IMR-90 (cell line): ENCODE measurements around the gene ANKRD24. TPM values are rescaled to one million over a fixed set of nuclear protein-coding genes. Genes with fewer than 3 reads are reported as not detected.

Experiments
- ATAC-seq: fragments of 200-7000 bp; cut with Tn5 transposase; 2 replicates; pipeline ENCODE4 v1.9.1; 2020; ENCODE audit warnings: low read depth, mild to moderate bottlenecking, moderate library complexity
- BruUV-seq: library from RNA; stranded (reverse); fragments of 400-500 nt; replicated peaks from 2 replicates; lab custom pipeline; 2021; lab: Mats Ljungman, UMichigan
- CTCF ChIA-PET: fragments of 300-600 bp; formaldehyde crosslinking; extraction: SDS; loops from one replicate; lab custom pipeline; 2021; ENCODE audit warnings: antibody characterized with exemption; lab: Yijun Ruan, JAX
- POLR2A ChIA-PET: fragments of 300-600 bp; sonication (Branson Sonifier 250); formaldehyde crosslinking; loops from one replicate; lab custom pipeline; 2022; ENCODE audit warnings: antibody characterized with exemption; ENCODE audit not compliant: unreplicated experiment; lab: Charles Lee
- DNase-seq: peaks from one replicate; pipeline ENCODE4 v3.0.0; 2013
- H2AFZ ChIP-seq: replicated peaks from 2 replicates; pipeline ENCODE3; 2013; ENCODE audit warnings: low read length, mild to moderate bottlenecking; ENCODE audit not compliant: poor library complexity
- H2AK5ac ChIP-seq: 2 replicates; pipeline ENCODE4 v1.6.1; 2013; ENCODE audit warnings: low read depth, low read length, inconsistent platforms
- H2AK9ac ChIP-seq: replicated peaks from 2 replicates; pipeline ENCODE3; 2013; ENCODE audit warnings: mild to moderate bottlenecking, low read depth, low read length, moderate library complexity; ENCODE audit not compliant: poor library complexity
- H2BK120ac ChIP-seq: 2 replicates; pipeline ENCODE4 v1.6.1; 2013; ENCODE audit warnings: low read depth, low read length, inconsistent platforms
- H2BK15ac ChIP-seq: 3 replicates; pipeline ENCODE4 v1.6.1; 2013; ENCODE audit warnings: low read depth, low read length, inconsistent platforms
- H2BK20ac ChIP-seq: 2 replicates; pipeline ENCODE4 v1.6.1; 2013; ENCODE audit warnings: low read depth, mild to moderate bottlenecking, inconsistent platforms, low read length, moderate library complexity
- H2BK5ac ChIP-seq: 2 replicates; pipeline ENCODE4 v1.6.1; 2013; ENCODE audit warnings: mild to moderate bottlenecking, low read depth, low read length, inconsistent platforms; ENCODE audit not compliant: poor library complexity, severe bottlenecking
- H3K14ac ChIP-seq: replicated peaks from 2 replicates; pipeline ENCODE4 v1.6.1; 2013; ENCODE audit warnings: low read depth, low read length, inconsistent platforms
- H3K18ac ChIP-seq: 2 replicates; pipeline ENCODE4 v1.6.1; 2013; ENCODE audit warnings: low read depth, low read length, control low read depth
- H3K23ac ChIP-seq: 2 replicates; pipeline ENCODE4 v1.6.1; 2013; ENCODE audit warnings: low read depth, low read length, inconsistent platforms
- H3K27ac ChIP-seq: 2 replicates; pipeline ENCODE4 v1.5.1; 2013; ENCODE audit warnings: mild to moderate bottlenecking, control low read depth, low read length; ENCODE audit not compliant: insufficient read depth
- H3K27me3 ChIP-seq: 2 replicates; pipeline ENCODE4 v1.6.1; 2013; ENCODE audit warnings: low read length; ENCODE audit not compliant: control insufficient read depth, insufficient read depth
- H3K36me3 ChIP-seq: 2 replicates; pipeline ENCODE4 v1.6.1; 2013; ENCODE audit warnings: low read length, mixed read lengths; ENCODE audit not compliant: control insufficient read depth, insufficient read depth
- H3K4ac ChIP-seq: 2 replicates; pipeline ENCODE4 v1.6.1; 2013; ENCODE audit warnings: low read depth, low read length, inconsistent platforms
- H3K4me1 ChIP-seq: 2 replicates; pipeline ENCODE4 v1.6.1; 2013; ENCODE audit warnings: low read length, mixed read lengths; ENCODE audit not compliant: control insufficient read depth, insufficient read depth
- H3K4me2 ChIP-seq: 2 replicates; pipeline ENCODE4 v1.6.1; 2013; ENCODE audit warnings: low read depth, mild to moderate bottlenecking, control low read depth, low read length, moderate library complexity
- H3K4me3 ChIP-seq: 2 replicates; pipeline ENCODE4 v1.5.1; 2013; ENCODE audit warnings: low read depth, mild to moderate bottlenecking, control low read depth, low read length, moderate library complexity; ENCODE audit not compliant: insufficient read depth
- H3K56ac ChIP-seq: 2 replicates; pipeline ENCODE4 v1.6.1; 2013; ENCODE audit warnings: low read length, inconsistent platforms; ENCODE audit not compliant: insufficient read depth; ENCODE audit errors: extremely low read depth
- H3K79me1 ChIP-seq, 2 experiments: 2 replicates each; pipeline ENCODE4 v1.6.1; 2013; ENCODE audit warnings: low read length in 2 of 2, inconsistent platforms in 1 of 2, low read depth in 1 of 2
- H3K9ac ChIP-seq: 2 replicates; pipeline ENCODE4 v1.6.1; 2013; ENCODE audit warnings: low read depth, low read length, control low read depth
- H3K9me1 ChIP-seq: 2 replicates; pipeline ENCODE4 v1.6.1; 2013; ENCODE audit warnings: low read length, inconsistent platforms; ENCODE audit not compliant: insufficient read depth
- H3K9me3 ChIP-seq: 2 replicates; pipeline ENCODE4 v1.6.1; 2013; ENCODE audit warnings: low read length; ENCODE audit not compliant: control insufficient read depth, insufficient read depth
- H4K20me1 ChIP-seq: 2 replicates; pipeline ENCODE4 v1.6.1; 2013; ENCODE audit warnings: low read length, inconsistent platforms; ENCODE audit not compliant: insufficient read depth
- H4K5ac ChIP-seq: 2 replicates; pipeline ENCODE4 v1.6.1; 2013; ENCODE audit warnings: mild to moderate bottlenecking, low read depth, low read length, control low read depth
- H4K8ac ChIP-seq, 2 experiments: 2 replicates each; pipeline ENCODE4 v1.6.1; 2013; ENCODE audit warnings: low read depth in 2 of 2, low read length in 2 of 2, control low read depth in 1 of 2, inconsistent platforms in 1 of 2
- H4K91ac ChIP-seq: 2 replicates; pipeline ENCODE4 v1.6.1; 2013; ENCODE audit warnings: low read depth, low read length, inconsistent platforms; ENCODE audit not compliant: insufficient read depth
- CEBPB ChIP-seq: IDR thresholded peaks from 2 replicates; pipeline ENCODE4 v1.6.1; 2012; ENCODE audit warnings: low read depth, low read length, improper control_type of control experiment
- ELK1 ChIP-seq: fragments of 150-350 bp; IDR thresholded peaks from 2 replicates; pipeline ENCODE4 v1.6.1; 2016; ENCODE audit warnings: low read depth, mild to moderate bottlenecking, low read length, moderate library complexity, borderline replicate concordance
- FOS ChIP-seq: fragments of 150-350 bp; IDR thresholded peaks from 2 replicates; pipeline ENCODE4 v1.6.1; 2016; ENCODE audit warnings: low read depth, low read length
- MAFK ChIP-seq: IDR thresholded peaks from 2 replicates; pipeline ENCODE4 v1.6.1; 2012; ENCODE audit warnings: low read depth, low read length, improper control_type of control experiment
- MXI1 ChIP-seq: IDR thresholded peaks from 2 replicates; pipeline ENCODE4 v1.6.1; 2012; ENCODE audit warnings: low read depth, mild to moderate bottlenecking, low read length, moderate library complexity, borderline replicate concordance
- NFE2L2 ChIP-seq: fragments of 150-350 bp; IDR thresholded peaks from 2 replicates; pipeline ENCODE4 v1.6.1; 2016; ENCODE audit warnings: low read depth, mild to moderate bottlenecking, low read length
- RAD21 ChIP-seq: IDR thresholded peaks from 2 replicates; pipeline ENCODE4 v1.6.1; 2012; ENCODE audit warnings: low read length, improper control_type of control experiment
- RCOR1 ChIP-seq: IDR thresholded peaks from 2 replicates; pipeline ENCODE4 v1.6.1; 2012; ENCODE audit warnings: mild to moderate bottlenecking, low read length, improper control_type of control experiment; ENCODE audit not compliant: insufficient replicate concordance
- SMC3 ChIP-seq: fragments of 150-350 bp; IDR thresholded peaks from 2 replicates; pipeline ENCODE4 v1.6.1; 2016; ENCODE audit warnings: low read depth, mild to moderate bottlenecking, antibody characterized with exemption, low read length, moderate library complexity
- WGBS, 2 experiments: methylation state at CpG; one replicate each; pipeline versions ENCODE4 v1.1.5 to v1.1.7; 2013; ENCODE audit warnings: missing lambda C conversion rate in 2 of 2; ENCODE audit not compliant: insufficient read length in 1 of 2; ENCODE audit errors: extremely low coverage in 2 of 2; 5-methylcytosine and 5-hydroxymethylcytosine counted together
- dilution Hi-C: fragments of 300-500 bp; cut with HindIII; formaldehyde crosslinking; loops from one replicate; pipeline ENCODE4 v1.14.3; 2018; ENCODE audit warnings: low sequenced_read_pairs; ENCODE audit not compliant: unreplicated experiment
- in situ Hi-C: fragments of 300-500 bp; cut with MboI; formaldehyde crosslinking; loops from 3 replicates; pipeline ENCODE4 v1.14.3; 2019; ENCODE audit warnings: low sequenced_read_pairs, inconsistent platforms, mixed read lengths
- intact Hi-C: fragments of 100-400 bp; cut with micrococcal nuclease; formaldehyde crosslinking; loops from 2 replicates; pipeline ENCODE4 v1.10.0; 2022
- polyA plus RNA-seq, 3 experiments: library from polyadenylated mRNA; depleted of rRNA; stranded (reverse); fragments of >200 nt; gene quantifications; 2 replicates each; pipeline ENCODE4 v1.2.3, GENCODE V29; 2012; ENCODE audit warnings: low replicate concordance in 1 of 3
- total RNA-seq: library from RNA; depleted of rRNA; stranded (reverse); fragments of >200 nt; gene quantifications from 2 replicates; pipeline ENCODE4 v1.2.3, GENCODE V29; 2012

ANKRD24 gene
- total and polyA plus RNA-seq, 2 of the 4 experiments (the other 2 are of a cell fraction), result 0.18 to 0.21 TPM

DNA sequence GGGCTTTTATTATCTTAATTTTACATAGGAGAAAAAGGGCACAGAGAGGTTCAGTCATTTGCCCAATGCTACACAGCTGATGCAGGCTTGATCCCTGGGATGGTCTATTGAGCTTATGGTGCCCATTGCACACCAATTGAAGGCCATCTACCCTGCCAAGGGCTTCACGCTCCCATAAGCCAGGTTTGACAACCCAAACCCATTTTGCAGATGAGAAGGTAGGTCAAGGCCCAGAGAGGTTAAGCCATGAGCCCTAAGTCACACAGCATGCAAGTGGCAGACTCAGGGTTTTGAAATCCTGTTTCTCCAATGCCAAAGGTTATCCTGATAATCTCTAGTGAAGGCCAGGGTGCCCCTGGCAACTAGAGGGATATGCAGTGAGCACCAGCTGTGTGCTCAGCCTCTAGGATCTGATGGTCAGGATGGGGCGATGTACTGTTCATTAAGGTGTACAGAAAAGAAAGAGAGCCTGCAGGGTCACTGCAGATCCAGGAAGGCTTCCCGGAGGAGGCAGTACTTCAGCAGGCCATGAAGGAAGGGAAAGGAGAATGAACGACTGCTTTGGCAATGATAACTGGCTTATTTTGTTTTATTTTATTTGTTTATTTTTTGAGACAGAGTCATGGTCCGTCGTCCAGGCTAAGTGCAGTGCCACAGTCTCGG is 20.9 kb upstream of the ANKRD24 start:
- ChIA-PET POLR2A (no interaction called here), CTCF (interaction anchor here (0.7 kb wide), 1 partner anchor 55 kb away, joined by 3 read pairs; no protein-coding TSS in a partner anchor)
- Histone ChIP-seq H3K9me1 (no peaks in the 10 kb centered on the region), H3K9me3 (no peaks in the 10 kb centered on the region), H2BK20ac (no peak overlapping the region), H3K9ac (no peak overlapping the region), H4K5ac (no peak overlapping the region), H3K4me3 (no peak overlapping the region), H3K23ac (no peak overlapping the region), H4K20me1 (no peaks in the 10 kb centered on the region), H2BK5ac (no peak overlapping the region), H3K4me2 (no peak overlapping the region), H3K56ac (no peak overlapping the region), H2AK5ac (no peak overlapping the region), H3K14ac (no peak overlapping the region), H2BK15ac (no peak overlapping the region), H3K36me3 (no peaks in the 10 kb centered on the region), H2BK120ac (no peak overlapping the region), H2AFZ (no peak overlapping the region), H3K27me3 (peaks cover 13% of the 10 kb centered on the region; the same call in 1 of the 2 replicates), H3K4me1 (no peaks in the 10 kb centered on the region), H2AK9ac (no peak overlapping the region), H4K91ac (no peak overlapping the region), H3K27ac (no peak overlapping the region), H4K8ac (no peak overlapping the region), H3K79me1 (no peaks in the 10 kb centered on the region), H3K4ac (no peak overlapping the region), H3K18ac (no peak overlapping the region)
- no TSS peak for BruUV-seq
- TF ChIP-seq MXI1 (no peak), ELK1 (no peak), FOS (no peak), SMC3 (no peak), CEBPB (no peak), RCOR1 (no peak), MAFK (no peak), RAD21 (no peak), NFE2L2 (no peak)
- intact Hi-C loops (no loop called here), in situ Hi-C loops (no loop called here), dilution Hi-C loops (no loop called here)
- ATAC-seq (no peak), DNase-seq (no peak)
- 87% methylated on average over 3 of the region's 7 CpGs; no CpG with 5 or more reads in 1 of the 2 experiments for WGBS, 2 experiments
